Measurements from ENCODE around the gene LRMDA. TPM values are rescaled to one million over a fixed set of nuclear protein-coding genes. Genes with fewer than 3 reads are reported as not detected.

The LRMDA gene
- total RNA-seq, 1 donor from 2014 or later, result 0.19 TPM

GRCh38 chr10:76113952-76114351, 682.5 kb downstream of the LRMDA start:
- H3K4me1 Mint-ChIP-seq (ENCODE audit: unreplicated experiment), result peaks cover 51% of the 10 kb centered on the region
- no peaks in the 10 kb centered on the region for H3K36me3 Mint-ChIP-seq (ENCODE audit: unreplicated experiment)
- DNase-seq (ENCODE audit: extremely low spot score, unreplicated experiment), result no peak
- no peaks in the 10 kb centered on the region for H3K9me3 Mint-ChIP-seq (ENCODE audit: unreplicated experiment)
- H3K27me3 Mint-ChIP-seq (ENCODE audit: unreplicated experiment), result no peaks in the 10 kb centered on the region
- H3K4me3 Mint-ChIP-seq (ENCODE audit: unreplicated experiment), result no peak overlapping the region
- TF ChIP-seq CTCF (IDR thresholded peaks at IDR 0.05), result no peak
- H3K27ac Mint-ChIP-seq (ENCODE audit: unreplicated experiment), result peak overlapping the region; percentile 84

- no peaks in the 10 kb centered on the region for H3K9me3 Mint-ChIP-seq (ENCODE audit: unreplicated experiment)
- no peak for DNase-seq (ENCODE audit: extremely low spot score, unreplicated experiment)
- peak overlapping the region; percentile 84 for H3K27ac Mint-ChIP-seq (ENCODE audit: unreplicated experiment)
- H3K36me3 Mint-ChIP-seq (ENCODE audit: unreplicated experiment), result no peaks in the 10 kb centered on the region
- no peaks in the 10 kb centered on the region for H3K27me3 Mint-ChIP-seq (ENCODE audit: unreplicated experiment)
- H3K4me1 Mint-ChIP-seq (ENCODE audit: unreplicated experiment), result peaks cover 51% of the 10 kb centered on the region
- TF ChIP-seq CTCF (IDR thresholded peaks at IDR 0.05), result no peak
- H3K4me3 Mint-ChIP-seq (ENCODE audit: unreplicated experiment), result no peak overlapping the region
Measured at GRCh38 chr10:76114581-76115001, 683.2 kb downstream of the LRMDA start.

- DNase-seq (ENCODE audit: extremely low spot score, unreplicated experiment), result no peak
- Mint-ChIP-seq H3K27me3 (ENCODE audit: unreplicated experiment) (no peaks in the 10 kb centered on the region), H3K4me1 (ENCODE audit: unreplicated experiment) (peaks cover 54% of the 10 kb centered on the region), H3K9me3 (ENCODE audit: unreplicated experiment) (no peaks in the 10 kb centered on the region), H3K36me3 (ENCODE audit: unreplicated experiment) (no peaks in the 10 kb centered on the region), H3K27ac (ENCODE audit: unreplicated experiment) (peak overlapping the region; percentile 84), H3K4me3 (ENCODE audit: unreplicated experiment) (no peak overlapping the region)
- TF ChIP-seq CTCF (IDR thresholded peaks at IDR 0.05), result no peak
Measured at GRCh38 chr10:76115131-76115470, 683.7 kb downstream of the LRMDA start.

GRCh38 chr10:76115471-76116155, 684.2 kb downstream of the LRMDA start:
- no peak for DNase-seq (ENCODE audit: extremely low spot score, unreplicated experiment)
- Mint-ChIP-seq H3K4me1 (ENCODE audit: unreplicated experiment) (peaks cover 54% of the 10 kb centered on the region), H3K9me3 (ENCODE audit: unreplicated experiment) (no peaks in the 10 kb centered on the region), H3K27ac (ENCODE audit: unreplicated experiment) (peak overlapping the region; percentile 84), H3K27me3 (ENCODE audit: unreplicated experiment) (no peaks in the 10 kb centered on the region), H3K36me3 (ENCODE audit: unreplicated experiment) (no peaks in the 10 kb centered on the region), H3K4me3 (ENCODE audit: unreplicated experiment) (no peak overlapping the region)
- no peak for TF ChIP-seq CTCF (IDR thresholded peaks at IDR 0.05)

GRCh38 chr10:76116523-76116922, 685.1 kb downstream of the LRMDA start:
- Mint-ChIP-seq H3K4me1 (ENCODE audit: unreplicated experiment) (peaks cover 54% of the 10 kb centered on the region), H3K9me3 (ENCODE audit: unreplicated experiment) (no peaks in the 10 kb centered on the region), H3K36me3 (ENCODE audit: unreplicated experiment) (no peaks in the 10 kb centered on the region), H3K27ac (ENCODE audit: unreplicated experiment) (no peak overlapping the region), H3K4me3 (ENCODE audit: unreplicated experiment) (no peak overlapping the region), H3K27me3 (ENCODE audit: unreplicated experiment) (no peaks in the 10 kb centered on the region)
- no peak for TF ChIP-seq CTCF (IDR thresholded peaks at IDR 0.05)
- DNase-seq (ENCODE audit: extremely low spot score, unreplicated experiment), result no peak
